Measurements from ENCODE around the gene COPE.

DNA sequence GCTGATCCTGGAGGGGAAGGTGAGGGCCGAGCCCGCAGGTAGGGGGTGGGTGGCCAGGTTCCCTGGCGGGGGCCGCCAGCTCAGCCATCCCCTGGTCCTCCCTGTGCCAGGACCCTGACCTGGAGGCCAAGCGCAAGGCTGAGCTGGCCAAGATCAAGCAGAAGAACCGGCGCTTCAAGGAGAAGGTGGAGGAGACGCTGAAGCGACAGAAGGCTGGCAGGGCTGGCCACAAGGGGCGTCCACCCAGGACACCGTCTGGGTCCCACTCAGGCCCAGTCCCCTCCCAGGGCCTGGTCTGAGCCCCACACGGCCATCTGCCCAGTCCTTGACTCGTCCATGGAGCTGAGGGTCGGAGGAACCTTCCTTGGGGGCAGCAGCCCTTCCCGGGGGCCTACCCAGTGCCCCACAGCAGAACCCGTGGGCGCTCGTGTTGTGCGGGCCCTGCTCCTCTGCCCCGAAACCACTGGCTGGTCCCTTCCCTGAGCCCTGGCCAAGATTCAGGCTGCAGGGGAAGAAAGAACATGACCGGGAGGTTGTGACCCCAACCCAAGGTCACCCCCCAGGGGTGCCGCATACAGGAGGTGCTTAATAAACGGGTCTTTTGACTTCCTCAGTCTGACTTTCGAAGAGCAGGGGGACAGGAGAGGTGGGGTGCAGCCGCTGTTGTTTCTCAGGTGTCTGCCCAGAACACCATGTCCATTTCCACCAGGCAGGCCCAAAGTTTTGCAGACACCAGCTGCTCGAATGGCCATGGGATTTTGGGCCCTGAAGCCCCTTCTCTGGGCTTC lies 9.0 kb upstream of the COPE start:
- TF ChIP-seq, protein P1, sequence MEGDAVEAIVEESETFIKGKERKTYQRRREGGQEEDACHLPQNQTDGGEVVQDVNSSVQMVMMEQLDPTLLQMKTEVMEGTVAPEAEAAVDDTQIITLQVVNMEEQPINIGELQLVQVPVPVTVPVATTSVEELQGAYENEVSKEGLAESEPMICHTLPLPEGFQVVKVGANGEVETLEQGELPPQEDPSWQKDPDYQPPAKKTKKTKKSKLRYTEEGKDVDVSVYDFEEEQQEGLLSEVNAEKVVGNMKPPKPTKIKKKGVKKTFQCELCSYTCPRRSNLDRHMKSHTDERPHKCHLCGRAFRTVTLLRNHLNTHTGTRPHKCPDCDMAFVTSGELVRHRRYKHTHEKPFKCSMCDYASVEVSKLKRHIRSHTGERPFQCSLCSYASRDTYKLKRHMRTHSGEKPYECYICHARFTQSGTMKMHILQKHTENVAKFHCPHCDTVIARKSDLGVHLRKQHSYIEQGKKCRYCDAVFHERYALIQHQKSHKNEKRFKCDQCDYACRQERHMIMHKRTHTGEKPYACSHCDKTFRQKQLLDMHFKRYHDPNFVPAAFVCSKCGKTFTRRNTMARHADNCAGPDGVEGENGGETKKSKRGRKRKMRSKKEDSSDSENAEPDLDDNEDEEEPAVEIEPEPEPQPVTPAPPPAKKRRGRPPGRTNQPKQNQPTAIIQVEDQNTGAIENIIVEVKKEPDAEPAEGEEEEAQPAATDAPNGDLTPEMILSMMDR (IDR thresholded peaks at IDR 0.05): no peak
- TF ChIP-seq POLR2AphosphoS5 (IDR thresholded peaks at IDR 0.05) (no peak), POLR2A (IDR thresholded peaks at IDR 0.05) (no peak), EP300 (IDR thresholded peaks at IDR 0.05) (no peak)
